Spleen (tissue), 11 donors: ENCODE results near the gene KIF3A. TPM values are rescaled to one million over a fixed set of nuclear protein-coding genes. Genes with fewer than 3 reads are reported as not detected.

Source experiments
- DNase-seq: peaks from one replicate; pipeline ENCODE4 v3.0.0-alpha.2; 2020
- H3K27ac ChIP-seq, 8 donors: fragments of 200-600 bp; sonication (generic) in 7 of 8; 1 replicate in 4 of 8; 2 replicates in 4 of 8; pipeline versions ENCODE4 v1.5.0 to v1.8.0; 2016 to 2021; ENCODE audit warnings: inconsistent platforms in 4 of 8, mild to moderate bottlenecking in 4 of 8, moderate library complexity in 1 of 8
- H3K27me3 ChIP-seq, 7 donors: fragments of 200-600 bp; sonication (generic) in 6 of 7; replicated peaks in 1 of 7; 1 replicate in 4 of 7; 2 replicates in 3 of 7; pipeline versions ENCODE4 v1.5.0 to v1.8.0; 2016 to 2021; ENCODE audit warnings: inconsistent platforms in 3 of 7, mild to moderate bottlenecking in 1 of 7
- H3K36me3 ChIP-seq, 6 donors: fragments of 200-600 bp; sonication (generic) in 5 of 6; 1 replicate in 4 of 6; 2 replicates in 2 of 6; pipeline versions ENCODE4 v1.5.0 to v1.8.0; 2016 to 2021; ENCODE audit warnings: inconsistent platforms in 2 of 6
- H3K4me1 ChIP-seq, 6 donors: fragments of 200-600 bp; sonication (generic) in 5 of 6; 1 replicate in 3 of 6; 2 replicates in 3 of 6; pipeline versions ENCODE4 v1.5.0 to v1.8.0; 2016 to 2021; ENCODE audit warnings: inconsistent platforms in 3 of 6
- H3K4me3 ChIP-seq, 8 donors: fragments of 200-600 bp; sonication (generic) in 7 of 8; 1 replicate in 4 of 8; 2 replicates in 4 of 8; pipeline versions ENCODE4 v1.5.0 to v1.8.0; 2016 to 2021; ENCODE audit warnings: inconsistent platforms in 4 of 8, mild to moderate bottlenecking in 4 of 8, moderate library complexity in 2 of 8
- H3K9me3 ChIP-seq, 8 donors: fragments of 200-600 bp; sonication (generic) in 7 of 8; 1 replicate in 4 of 8; 2 replicates in 4 of 8; pipeline versions ENCODE4 v1.5.0 to v1.8.0; 2016 to 2021; ENCODE audit warnings: inconsistent platforms in 4 of 8
- POLR2A ChIP-seq, 3 donors: fragments of 450-650 bp; IDR thresholded peaks; one replicate each; pipeline ENCODE4 v1.5.1; 2017; ENCODE audit warnings: antibody characterized with exemption in 3 of 3, mild to moderate bottlenecking in 1 of 3
- POLR2AphosphoS5 ChIP-seq, 3 donors: sonication (generic); formaldehyde crosslinking; IDR thresholded peaks; one replicate each; pipeline ENCODE4 v1.5.1; 2017; ENCODE audit warnings: antibody characterized with exemption in 3 of 3
- WGBS, 5 donors: extraction: QIAGEN DNeasy Blood & Tissue Kit in 3 of 5; methylation state at CpG; one replicate each; pipeline versions ENCODE4 v1.1.5 to v1.1.7; 2013 to 2018; 5-methylcytosine and 5-hydroxymethylcytosine counted together
- intact Hi-C: fragments of 100-400 bp; cut with DNase I; formaldehyde crosslinking; loops from one replicate; pipeline ENCODE4 v1.15.0; 2023; ENCODE audit warnings: low total_unique reads
- polyA plus RNA-seq, 3 donors: library from polyadenylated mRNA; stranded (reverse); fragments of 200-250 nt; gene quantifications; one replicate each; pipeline ENCODE4 v1.2.1, GENCODE V29; 2013
- total RNA-seq, 7 donors: library from RNA; depleted of rRNA in 3 of 7; stranded (reverse); fragments of >200 nt in 3 of 7; fragmentation: NEBNext Ultra II Directional in 4 of 7; extraction: Animal tissue kit (Norgen Biotek cat#: 25700) in 4 of 7; gene quantifications; one replicate each; pipeline versions ENCODE4 v1.1.0 to v1.2.1, GENCODE V29; 2016 to 2021
- TF ChIP-seq, protein P1 (sequence below), 11 experiments: fragments of 200-600 bp in 7 of 11; fragments of 450-650 bp in 4 of 11; sonication (generic) in 4 of 11; IDR thresholded peaks in 8 of 11; conservative IDR thresholded peaks in 3 of 11; 1 replicate in 7 of 11; 2 replicates in 4 of 11; pipeline versions ENCODE4 v1.4.0 to v1.8.0; 2016 to 2021; ENCODE audit warnings: antibody characterized with exemption in 11 of 11, inconsistent platforms in 4 of 11, mild to moderate bottlenecking in 1 of 11
- donor health status: healthy with polysubstance abuse.
- donor health status: DM: no; HTN: no; CAD: no; lungs with moderate emphysema.
- donor health status: DM: no; HTN: no; CAD: no.
- donor health status: Bipolar disorder and iron deficiency.
- donor health status: healthy.
- donor health status: DM: no; HTN: no; CAD: no.
- donor health status: DM: yes; HTN: yes; CAD: no.

The KIF3A gene
- total and polyA plus RNA-seq, 10 donors = 1.3 to 10.7 (median 6.7) TPM

GRCh38 chr5:132760601-132761317 is 23.4 kb upstream of the KIF3A start:
- Histone ChIP-seq H3K27ac (no peak overlapping the region), H3K27me3 (no peaks in the 10 kb centered on the region), H3K9me3 (no peaks in the 10 kb centered on the region), H3K4me1 (no peaks in the 10 kb centered on the region), H3K36me3 (peaks cover 0 to 86% (median 23%) of the 10 kb centered on the region in 6 donors), H3K4me3 (no peak overlapping the region)
- 90 to 96% (median 93%) methylated on average over 20 to 21 of the region's 21 CpGs for WGBS, 5 donors
- TF ChIP-seq POLR2AphosphoS5 (IDR thresholded peaks at IDR 0.05) (no peak), POLR2A (IDR thresholded peaks at IDR 0.05) (no peak)
- TF ChIP-seq, protein P1, sequence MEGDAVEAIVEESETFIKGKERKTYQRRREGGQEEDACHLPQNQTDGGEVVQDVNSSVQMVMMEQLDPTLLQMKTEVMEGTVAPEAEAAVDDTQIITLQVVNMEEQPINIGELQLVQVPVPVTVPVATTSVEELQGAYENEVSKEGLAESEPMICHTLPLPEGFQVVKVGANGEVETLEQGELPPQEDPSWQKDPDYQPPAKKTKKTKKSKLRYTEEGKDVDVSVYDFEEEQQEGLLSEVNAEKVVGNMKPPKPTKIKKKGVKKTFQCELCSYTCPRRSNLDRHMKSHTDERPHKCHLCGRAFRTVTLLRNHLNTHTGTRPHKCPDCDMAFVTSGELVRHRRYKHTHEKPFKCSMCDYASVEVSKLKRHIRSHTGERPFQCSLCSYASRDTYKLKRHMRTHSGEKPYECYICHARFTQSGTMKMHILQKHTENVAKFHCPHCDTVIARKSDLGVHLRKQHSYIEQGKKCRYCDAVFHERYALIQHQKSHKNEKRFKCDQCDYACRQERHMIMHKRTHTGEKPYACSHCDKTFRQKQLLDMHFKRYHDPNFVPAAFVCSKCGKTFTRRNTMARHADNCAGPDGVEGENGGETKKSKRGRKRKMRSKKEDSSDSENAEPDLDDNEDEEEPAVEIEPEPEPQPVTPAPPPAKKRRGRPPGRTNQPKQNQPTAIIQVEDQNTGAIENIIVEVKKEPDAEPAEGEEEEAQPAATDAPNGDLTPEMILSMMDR (IDR thresholded peaks at IDR 0.05 in 8 of 11, conservative IDR thresholded peaks at IDR 0.05 in 3 of 11) = no peak
- no peak for DNase-seq
- intact Hi-C loops = no loop called here

DNA sequence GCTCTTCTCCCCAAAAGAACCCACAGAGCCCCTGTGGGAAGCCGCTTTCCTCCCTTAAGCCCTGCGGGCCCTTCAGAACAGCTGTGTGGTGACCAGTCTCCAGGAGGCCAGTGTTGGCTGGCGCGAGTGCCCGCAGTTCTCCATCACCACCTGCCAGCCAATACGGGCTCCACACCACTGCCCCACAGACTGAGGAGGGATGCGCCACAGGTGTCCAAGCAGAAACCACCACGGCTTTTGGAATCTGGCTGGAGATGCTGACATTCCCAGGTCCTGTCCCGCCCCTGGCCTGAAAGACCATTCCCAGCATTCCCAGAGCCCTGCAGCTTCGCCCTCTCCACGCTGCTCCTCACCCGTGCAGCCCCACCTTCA is 22.7 kb upstream of the KIF3A start:
- 94 to 97% (median 95%) methylated on average over 9 to 12 of the region's 12 CpGs for WGBS, 5 donors
- Histone ChIP-seq H3K4me1 (no peaks in the 10 kb centered on the region), H3K9me3 (no peaks in the 10 kb centered on the region), H3K27ac (no peak overlapping the region), H3K36me3 (peaks cover 0 to 83% (median 23%) of the 10 kb centered on the region in 6 donors), H3K27me3 (no peaks in the 10 kb centered on the region), H3K4me3 (no peak overlapping the region)
- no peak for TF ChIP-seq POLR2AphosphoS5 (IDR thresholded peaks at IDR 0.05)
- TF ChIP-seq POLR2A (IDR thresholded peaks at IDR 0.05) = no peak
- TF ChIP-seq, protein P1 (IDR thresholded peaks at IDR 0.05 in 8 of 11, conservative IDR thresholded peaks at IDR 0.05 in 3 of 11) = no peak
- intact Hi-C loops = no loop called here
- no peak for DNase-seq

DNA sequence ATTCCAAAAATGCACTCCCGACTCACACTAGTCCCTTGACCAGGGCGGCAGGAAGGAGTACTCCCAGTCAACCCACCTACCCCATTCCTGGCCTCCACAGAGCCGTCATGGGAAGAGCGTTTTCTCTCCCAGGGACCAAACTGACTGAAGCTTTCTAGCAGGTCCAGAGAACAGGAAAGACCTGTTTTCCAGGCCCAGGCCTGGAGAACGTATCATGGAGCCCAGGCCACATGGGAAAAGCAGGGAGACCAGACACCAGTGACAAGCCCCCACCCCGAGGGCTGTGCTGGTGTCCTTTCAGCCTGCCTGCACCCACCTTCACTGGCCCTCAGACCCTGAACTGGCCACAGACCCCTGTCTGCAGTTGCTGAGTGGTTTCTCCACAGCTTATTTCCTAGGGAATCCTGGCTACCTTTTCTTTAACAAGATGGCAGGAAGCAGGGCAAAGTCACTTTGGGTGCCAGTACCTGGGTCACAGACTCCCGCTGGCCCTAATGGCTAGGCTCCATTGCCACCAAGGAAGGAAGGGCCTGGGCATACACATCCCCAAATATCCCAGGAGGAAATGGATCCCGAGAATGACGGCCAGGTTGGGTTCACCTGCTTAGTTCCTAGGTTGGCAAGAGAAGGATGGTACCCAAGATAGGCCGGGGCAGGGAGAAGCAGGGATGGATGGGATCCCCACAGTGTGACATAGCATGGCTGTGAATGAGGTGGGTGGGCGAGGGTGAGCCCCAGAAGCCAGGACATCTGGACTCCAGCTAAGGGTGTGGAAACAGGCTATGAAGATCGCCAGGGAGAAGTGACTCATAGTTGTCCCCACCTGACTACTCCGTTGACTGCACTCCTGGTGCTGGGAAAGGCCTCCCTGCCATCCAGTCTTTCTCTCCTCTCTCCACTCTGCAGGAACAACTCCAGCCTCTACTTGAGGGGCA is 22.0 kb upstream of the KIF3A start:
- 92 to 97% (median 93%) methylated on average over 12 to 13 of the region's 13 CpGs for WGBS, 5 donors
- Histone ChIP-seq H3K4me1 (no peaks in the 10 kb centered on the region), H3K36me3 (peaks cover 0 to 76% (median 21%) of the 10 kb centered on the region in 6 donors), H3K27me3 (no peaks in the 10 kb centered on the region), H3K9me3 (no peaks in the 10 kb centered on the region), H3K4me3 (no peak overlapping the region), H3K27ac (no peak overlapping the region)
- no peak for DNase-seq
- intact Hi-C loops = no loop called here
- no peak for TF ChIP-seq POLR2A (IDR thresholded peaks at IDR 0.05)
- no peak for TF ChIP-seq POLR2AphosphoS5 (IDR thresholded peaks at IDR 0.05)
- TF ChIP-seq, protein P1 (IDR thresholded peaks at IDR 0.05 in 8 of 11, conservative IDR thresholded peaks at IDR 0.05 in 3 of 11) = no peak

GRCh38 chr5:132758451-132758850 is 21.1 kb upstream of the KIF3A start:
- H3K4me3 ChIP-seq = no peak overlapping the region
- intact Hi-C loops = no loop called here
- H3K4me1 ChIP-seq = no peaks in the 10 kb centered on the region
- no peak for DNase-seq
- H3K27ac ChIP-seq = no peak overlapping the region
- WGBS, 5 donors = 88 to 97% (median 94%) methylated on average over 13 of the region's 13 CpGs
- H3K9me3 ChIP-seq = no peaks in the 10 kb centered on the region
- peaks cover 0 to 67% (median 13%) of the 10 kb centered on the region in 6 donors for H3K36me3 ChIP-seq
- no peaks in the 10 kb centered on the region for H3K27me3 ChIP-seq
- no peak for TF ChIP-seq POLR2AphosphoS5 (IDR thresholded peaks at IDR 0.05)
- TF ChIP-seq, protein P1 (IDR thresholded peaks at IDR 0.05 in 8 of 11, conservative IDR thresholded peaks at IDR 0.05 in 3 of 11) = no peak
- no peak for TF ChIP-seq POLR2A (IDR thresholded peaks at IDR 0.05)
